GM18909 (cell line): Measurements from ENCODE around the gene IL12RB1.
"Not testable (repeated sequence)": the region's sequence is repeated elsewhere in the genome, so short reads cannot be mapped to it uniquely, and the experiment has no call there.

Experiments used
- ATAC-seq: cut with Tn5 transposase; IDR thresholded peaks from one replicate; pipeline ENCODE4 v1.9.1; 2021; ENCODE audit warnings: mild to moderate bottlenecking; ENCODE audit not compliant: unreplicated experiment, poor library complexity

The IL12RB1 gene

DNA sequence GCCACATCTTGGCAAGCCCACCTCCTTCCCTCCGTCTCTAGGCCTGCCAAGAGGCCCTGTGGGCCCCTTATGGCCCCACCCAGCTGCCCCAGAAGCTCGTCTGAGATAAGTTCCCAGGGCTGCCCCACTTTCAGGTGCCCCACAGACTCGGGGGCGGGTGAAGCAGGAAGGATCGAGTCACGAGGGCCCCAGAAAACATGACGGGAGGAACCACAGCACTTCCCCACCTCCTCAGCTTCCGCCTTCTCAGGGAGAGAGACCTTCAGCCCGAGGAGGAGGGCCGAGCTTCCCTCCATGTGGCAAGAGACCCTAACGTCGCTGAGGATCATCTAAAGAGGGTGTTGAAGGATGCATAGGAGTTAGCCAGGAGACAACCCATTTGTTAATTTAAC is 4.5 kb upstream of the IL12RB1 start:
- no peak for ATAC-seq

DNA sequence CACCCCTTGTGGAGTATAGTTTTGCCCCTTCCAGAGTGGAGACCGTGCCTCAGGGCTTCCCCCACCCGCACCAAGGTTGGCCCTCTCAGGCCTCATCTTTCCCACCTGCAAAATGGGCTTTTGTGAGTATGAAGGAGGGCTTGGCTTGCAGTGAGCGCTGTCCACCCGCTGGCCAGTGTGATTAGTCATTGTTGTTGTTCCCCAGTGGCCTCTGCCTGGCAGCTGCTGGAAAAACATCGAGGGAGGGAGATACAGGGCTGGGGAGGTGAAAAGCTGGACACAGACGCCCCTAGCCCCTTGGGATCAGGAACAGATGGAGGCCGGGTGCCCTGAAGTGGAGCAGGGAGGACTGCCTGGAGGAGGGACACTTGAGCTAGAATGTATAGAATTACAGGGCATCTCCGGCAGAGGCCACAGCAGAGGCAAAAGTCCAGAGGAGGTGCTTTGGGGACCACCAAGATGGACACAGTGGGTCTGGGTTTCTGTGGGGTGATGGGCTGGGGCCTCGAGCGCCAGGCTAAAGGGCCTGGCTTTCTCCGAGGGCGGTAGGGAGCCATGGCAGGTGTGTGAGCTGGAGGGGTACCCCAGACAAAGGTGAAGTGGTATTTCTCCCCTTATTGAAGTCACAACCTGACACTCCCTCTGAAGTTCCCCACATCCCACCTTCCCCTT is 3.9 kb upstream of the IL12RB1 start:
- no peak for ATAC-seq

DNA sequence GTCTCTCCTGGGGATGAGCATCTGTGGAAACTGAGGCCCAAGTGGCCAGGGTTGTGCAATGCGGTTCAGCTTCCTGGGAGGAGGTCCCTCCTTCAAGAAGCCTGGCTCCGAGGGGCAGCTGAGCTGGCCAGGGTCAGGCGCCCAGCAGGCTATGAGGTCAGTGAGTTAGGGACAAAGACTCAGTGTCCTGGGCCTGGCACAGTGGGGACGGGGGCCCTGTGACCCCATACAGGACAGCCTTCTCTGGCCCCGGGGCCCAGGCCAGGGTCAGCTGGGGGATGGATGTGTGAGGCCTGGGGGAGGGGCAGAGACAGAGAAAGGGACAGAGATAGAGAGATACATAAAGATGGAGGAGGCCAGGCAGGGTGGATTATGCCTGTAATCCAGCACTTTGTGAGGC is 3.0 kb upstream of the IL12RB1 start:
- no peak for ATAC-seq

DNA sequence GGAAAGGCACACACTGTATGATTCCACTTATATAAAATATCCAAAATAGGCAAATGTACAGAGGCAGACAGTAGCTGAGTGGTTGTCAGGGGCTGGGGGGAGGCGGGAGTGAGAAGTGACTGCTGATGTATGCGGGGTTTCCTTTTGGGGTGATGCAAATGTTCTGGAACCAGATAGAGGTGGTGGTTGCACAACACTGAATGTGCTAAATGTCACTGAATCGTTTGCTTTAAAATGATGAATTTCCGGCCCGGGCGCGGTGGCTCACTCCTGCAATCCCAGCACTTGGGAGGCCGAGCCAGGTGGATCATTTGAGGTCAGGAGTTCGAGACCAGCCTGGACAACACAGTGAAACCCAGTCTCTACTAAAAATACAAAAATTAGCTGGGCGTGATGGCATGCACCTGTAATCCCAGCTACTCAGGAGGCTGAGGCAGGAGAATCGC is 2.4 kb upstream of the IL12RB1 start:
- not testable (repeated sequence) for ATAC-seq

DNA sequence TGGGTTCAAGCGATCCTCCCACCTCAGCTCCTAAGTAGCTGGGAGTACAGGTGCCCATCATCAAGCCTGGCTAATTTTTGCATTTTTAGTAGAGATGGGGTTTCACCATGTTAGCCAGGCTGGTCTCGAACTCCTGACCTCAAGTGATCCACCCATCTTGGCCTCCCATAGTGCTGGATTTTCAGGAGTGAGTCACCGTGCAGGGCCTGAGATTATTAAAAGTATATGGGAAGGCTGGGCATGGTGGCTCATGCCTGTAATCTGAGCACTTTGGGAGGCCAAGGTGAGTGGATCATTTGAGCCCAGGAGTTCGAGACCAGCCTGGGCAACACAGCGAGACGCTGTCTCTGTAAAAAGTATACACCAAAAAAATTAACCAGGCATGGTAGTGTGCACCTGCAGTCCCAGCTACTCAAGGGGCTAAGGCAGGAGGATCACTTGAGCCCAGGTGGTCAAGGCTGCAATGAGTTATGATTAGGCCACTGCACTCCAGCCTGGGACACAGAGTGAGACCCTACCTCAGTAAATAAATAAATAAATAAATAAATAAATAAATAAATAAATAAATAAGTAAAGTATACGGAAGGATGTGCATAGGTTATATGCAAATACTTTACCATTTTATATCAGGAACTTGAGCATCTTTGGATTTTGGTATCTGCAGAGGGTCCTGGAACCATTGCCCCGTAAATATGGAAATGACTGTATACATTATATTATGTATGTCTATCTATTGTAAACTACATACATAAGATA is 854 bp downstream of the IL12RB1 start:
- ATAC-seq = no peak

DNA sequence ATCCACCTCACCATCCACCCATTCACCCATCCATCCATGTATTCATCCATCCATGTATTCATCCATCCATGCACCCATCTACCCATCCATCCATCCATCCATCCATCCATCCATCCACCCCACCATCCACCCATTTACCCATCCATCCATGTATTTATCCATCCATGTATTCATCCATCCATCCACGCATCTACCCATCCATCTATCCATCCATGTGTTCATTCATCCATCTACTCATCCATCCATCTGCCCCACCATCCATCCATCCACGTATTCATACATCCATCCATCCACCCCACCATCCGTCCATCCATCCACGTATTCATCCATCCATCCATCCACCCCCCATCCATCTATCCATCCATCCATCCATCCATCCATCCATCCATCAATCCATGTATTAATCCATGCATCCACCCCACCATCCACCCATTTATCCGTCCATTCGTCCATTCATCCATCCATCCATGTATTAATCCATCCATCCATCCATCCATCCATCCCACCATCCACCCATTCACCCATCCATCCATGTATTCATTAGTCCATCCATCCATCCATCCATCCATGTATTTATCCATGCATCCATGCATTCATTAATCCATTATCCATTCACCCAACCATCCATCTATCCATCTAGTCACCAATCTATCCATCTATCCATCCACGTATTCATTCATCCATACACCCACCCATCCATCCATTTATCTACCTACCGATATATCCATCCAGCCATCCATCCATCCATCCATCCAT is 2.6 kb downstream of the IL12RB1 start:
- no peak for ATAC-seq

DNA sequence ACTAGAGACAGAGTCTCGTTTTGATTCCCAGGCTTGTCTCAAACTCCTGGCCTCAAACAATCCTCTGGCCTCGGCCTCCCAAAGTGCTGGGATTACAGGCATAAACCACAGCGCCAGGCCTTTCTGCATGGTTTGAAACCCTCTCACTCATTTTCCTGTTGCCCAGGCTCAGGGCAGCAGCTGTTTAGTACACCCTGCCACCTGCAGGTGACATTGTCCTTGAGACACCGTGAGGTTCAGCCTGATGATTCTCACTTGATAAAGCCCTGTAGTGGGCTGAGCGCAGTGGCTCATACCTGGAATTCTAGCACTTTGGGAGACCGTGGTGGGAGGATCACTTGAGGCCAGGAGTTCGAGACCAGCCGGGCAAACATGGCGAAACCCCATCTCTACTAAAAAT is 12.5 kb downstream of the IL12RB1 start:
- ATAC-seq = no peak

DNA sequence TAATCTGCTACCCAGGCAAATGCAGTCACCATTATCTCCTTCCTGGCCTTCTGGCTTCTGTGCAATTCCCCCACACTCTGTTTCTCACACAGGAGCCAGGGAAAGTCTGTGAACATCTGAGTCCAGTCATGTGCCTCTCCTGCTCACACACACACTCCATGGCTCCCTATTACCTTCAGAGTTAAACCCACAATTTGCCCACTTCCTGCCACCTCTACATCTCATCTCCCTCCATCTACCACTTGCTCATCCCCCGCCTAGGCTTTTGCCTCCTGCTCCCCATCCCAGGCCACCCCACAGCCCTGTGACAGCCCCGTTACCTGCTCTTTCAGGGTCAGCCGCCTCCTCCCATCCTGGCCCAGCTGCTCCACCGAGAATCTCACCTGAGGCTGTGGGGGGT is 13.5 kb downstream of the IL12RB1 start:
- ATAC-seq = no peak

DNA sequence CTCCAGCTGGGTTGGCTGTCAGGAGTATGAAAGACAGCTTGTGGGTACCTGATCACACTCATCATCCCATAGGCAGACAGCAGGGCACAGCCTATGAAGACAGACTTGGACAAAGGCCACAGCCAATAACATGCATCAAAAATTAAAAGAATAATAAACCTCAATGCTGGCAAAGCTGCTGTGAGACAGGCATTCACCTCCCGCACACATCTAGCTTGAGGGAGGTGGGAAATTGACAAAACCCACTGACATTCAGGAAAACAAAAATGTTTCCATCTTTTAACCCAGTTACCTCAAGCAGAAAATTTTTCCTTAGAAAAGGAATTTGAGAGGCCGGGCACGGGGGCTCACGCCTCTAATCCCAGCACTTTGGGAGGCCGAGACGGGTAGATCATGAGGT is 14.4 kb downstream of the IL12RB1 start:
- no peak for ATAC-seq

DNA sequence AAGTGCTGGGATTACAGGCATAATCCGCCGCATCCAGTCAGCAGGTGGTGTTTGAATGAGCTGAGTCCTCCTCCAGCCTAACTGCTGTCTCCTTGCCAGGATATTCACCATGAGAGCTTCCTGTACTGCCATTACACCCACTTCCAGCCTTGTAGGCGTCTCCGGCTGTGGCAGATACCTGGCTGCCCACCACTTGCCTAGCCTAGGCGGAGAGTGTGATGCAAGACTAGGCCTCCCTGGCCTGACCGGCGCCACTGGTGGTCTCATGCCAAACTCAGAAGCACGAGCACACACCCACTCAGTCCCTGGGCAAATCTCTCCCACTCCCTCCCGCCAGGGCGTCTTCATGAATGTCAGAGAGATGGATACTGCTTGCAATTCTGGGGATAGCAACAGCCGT is 16.6 kb downstream of the IL12RB1 start:
- no peak for ATAC-seq

DNA sequence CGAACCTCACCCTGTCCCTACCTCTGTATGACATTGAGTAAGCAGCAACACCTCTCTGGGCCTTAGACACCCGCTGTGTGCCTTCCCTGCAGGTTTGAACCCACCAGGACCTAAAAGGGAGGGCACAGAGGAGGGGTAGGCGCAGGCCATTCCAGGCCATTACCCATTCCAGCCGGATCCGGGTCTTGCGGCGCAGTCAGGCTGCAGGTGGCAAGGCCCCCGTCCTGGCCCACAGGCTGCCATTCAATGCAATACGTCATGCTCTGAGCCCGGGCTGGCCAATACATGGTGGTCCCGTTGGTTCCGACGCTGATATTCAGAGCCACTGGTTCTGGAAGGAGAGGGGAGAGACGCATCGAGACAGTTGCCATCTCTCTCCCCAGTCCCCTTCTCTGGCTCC is 17.4 kb downstream of the IL12RB1 start:
- ATAC-seq = no peak

DNA sequence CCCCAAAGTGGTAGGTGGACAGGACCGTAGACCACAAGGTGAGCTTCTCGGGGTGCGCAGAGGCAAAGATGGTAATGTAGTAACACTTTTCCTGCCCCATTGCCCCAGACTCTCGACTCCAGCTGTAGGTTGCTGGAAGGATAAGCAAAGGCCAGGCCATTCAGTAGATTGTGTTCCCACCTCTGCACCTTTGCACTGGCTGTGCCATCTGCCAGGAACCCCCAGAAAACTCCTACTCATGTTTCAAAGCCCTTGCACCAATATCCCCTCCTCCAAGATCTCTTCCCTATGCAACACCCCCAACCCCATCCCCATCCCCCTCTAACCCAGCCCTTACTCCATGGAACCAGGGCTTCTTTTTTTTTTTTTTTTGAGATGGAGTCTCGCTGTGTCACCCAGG is 18.3 kb downstream of the IL12RB1 start:
- ATAC-seq = no peak

DNA sequence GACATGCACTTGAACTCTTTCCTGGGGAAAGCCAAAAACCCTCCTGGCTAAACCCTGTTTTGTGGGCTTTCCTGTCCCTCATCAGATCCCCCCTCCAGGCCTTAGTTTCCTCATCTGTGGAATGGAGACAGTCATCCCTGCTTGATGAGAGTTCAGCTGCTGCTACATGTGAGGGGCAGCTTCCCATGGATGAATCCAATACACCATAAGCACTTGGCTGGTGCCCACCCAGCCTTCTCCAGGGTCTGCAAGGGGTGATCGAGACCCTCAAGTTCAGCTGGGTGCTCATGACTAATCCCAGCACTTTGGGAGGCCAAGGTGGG is 21.6 kb downstream of the IL12RB1 start:
- no peak for ATAC-seq

DNA sequence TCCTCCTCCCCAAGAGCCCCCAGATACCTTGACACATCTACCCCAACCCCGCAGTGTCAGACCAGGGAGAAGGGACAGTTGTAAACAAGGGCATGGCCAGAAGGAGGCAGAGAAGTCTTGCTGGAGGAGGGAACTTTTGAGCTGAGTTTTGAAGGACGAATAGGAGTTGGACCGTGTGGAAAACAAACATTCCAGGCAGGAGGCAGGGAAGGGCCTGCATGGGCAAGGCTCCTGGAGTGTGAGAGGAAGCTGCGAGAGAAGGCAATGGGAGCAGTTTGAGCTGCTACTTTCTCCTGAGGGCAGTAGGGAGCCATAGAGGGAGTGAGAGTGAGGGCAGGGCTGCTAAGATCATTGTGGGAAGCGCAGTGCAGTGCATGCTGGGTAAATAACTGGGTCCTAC is 23.3 kb downstream of the IL12RB1 start:
- no peak for ATAC-seq

DNA sequence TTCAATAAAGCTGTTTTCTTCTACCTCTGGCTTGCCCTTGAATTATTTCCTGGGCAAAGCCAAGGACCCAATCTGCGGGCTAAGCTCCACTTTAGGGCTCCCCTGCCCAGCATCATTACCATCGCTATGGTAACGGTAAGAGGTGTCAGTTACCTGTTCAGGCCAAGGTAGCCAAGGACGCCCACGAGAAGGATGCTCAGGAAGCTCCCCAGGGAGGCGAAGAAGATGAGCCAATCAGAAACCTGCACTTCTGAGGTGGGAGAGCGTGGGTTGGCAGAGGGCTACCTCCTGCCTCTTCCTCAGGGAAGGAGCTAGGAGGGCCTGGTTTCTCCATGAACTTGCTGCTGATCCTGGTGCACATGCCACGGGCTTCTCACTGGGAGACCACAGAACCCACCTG is 24.7 kb downstream of the IL12RB1 start:
- ATAC-seq = no peak

DNA sequence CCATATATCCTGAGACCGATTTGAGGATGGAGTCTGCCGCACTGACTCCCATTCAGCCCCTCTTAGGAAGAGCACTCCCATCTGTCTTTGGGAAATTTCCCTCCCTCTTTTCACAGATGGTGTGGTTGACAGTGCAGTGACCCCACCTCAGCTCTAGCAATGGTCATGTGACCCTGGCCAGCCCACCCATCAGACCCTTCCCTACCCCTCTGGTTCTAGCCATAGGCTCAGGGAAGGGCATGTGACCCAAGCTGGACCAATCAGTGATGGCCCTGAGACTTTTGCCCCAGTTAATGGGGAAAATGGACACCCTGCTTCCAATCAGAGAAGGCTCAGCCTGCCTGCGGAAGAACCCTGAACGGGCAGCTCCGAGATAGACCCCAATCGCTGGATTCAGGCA is 26.3 kb downstream of the IL12RB1 start:
- ATAC-seq = no peak

DNA sequence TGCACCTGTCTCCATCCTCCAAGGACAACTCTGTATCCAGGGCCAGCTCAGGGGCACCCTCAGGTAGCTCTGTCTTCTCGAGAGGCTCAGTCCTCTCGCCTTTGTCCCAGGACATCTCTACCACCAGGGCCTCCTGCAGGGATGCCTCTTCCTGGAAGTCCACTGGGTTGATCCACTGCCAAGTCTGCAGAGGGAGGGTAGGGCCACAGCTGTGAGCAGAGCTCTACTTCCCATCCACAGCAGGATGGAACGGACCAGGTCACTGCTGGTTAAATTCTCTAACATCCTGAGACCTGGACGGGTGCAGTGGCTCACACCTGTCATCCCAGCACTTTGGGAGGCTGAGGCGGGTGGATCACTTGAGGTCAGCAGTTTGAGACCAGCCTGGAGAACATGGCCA is 26.8 kb downstream of the IL12RB1 start:
- ATAC-seq = no peak

DNA sequence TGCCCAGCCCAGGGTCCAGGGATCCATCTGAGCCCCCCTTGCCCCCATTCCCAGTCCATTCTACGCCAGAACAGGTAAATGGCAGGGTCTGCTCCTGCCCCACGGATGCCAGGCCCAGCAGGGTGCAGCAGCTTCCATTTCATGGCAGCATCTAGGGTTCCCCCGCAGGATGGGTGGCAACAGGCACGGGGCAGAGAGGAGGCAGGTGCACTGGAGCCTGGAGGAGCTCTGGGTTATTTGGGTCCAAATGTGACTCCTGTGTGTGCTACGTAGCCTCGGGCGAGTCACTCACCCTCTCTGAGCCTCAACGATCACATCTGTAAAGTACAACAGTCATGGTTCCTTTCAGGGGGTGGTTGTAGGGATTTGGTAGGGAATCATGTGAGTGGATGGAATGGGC is 27.4 kb downstream of the IL12RB1 start:
- no peak for ATAC-seq

DNA sequence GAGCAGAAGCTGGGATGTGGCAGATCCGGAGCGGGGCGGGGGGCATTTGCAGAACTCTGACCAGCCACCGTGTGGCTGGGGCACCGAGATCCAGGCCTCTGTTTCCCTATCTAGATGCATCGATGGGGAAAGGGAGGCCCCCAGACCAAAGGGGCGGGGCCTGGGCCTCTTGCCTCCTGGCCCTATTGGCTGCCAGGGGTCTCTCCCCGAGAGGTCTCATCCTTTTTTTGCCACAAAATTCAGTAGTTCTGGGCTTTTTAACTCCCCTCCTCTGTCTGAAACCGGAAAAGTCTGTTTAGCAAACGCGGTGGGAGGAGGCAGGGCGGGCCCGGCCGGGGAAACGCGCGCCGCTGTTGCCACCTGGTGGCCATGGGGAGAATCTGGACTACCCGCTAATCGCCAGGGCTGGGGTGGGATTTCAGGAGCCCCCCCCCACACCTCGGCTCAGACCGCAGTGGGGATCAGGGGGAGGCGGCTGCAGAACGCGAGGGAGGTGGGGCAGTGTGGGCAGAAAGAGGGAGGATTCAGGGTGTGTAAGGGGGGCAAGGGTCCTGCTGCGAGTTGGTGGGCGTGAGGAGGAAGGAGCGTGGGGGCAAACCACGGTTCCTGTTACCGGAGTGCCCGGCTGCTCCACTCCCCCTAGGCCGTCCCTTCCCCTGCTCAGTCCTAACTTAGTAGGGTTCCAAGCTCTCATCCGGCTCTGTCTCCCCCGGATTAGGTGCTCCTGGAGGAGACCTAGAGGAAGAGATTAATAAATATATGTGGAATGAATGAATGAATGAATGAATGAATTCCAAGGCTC is 28.3 kb downstream of the IL12RB1 start:
- ATAC-seq = peak; percentile 55

DNA sequence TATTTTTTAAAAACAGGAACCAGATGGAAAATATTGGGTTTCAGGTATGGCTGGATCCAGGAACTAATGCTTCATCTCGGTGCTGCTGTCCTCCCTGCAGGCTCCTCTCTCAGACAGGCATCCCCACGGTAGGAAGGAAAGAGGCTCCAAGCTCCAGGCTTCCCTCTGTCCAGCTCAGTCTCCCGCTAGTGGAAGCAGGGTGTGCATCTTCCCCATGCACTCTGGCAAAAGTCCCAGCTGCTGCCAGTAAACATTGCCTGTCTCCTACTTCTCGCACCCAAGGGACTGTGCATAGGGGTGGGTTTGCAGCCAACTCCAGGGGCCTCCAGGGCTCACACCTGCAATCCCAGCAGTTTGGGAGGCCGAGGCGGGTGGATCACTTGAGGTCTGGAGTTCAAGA is 29.2 kb downstream of the IL12RB1 start:
- ATAC-seq = no peak

DNA sequence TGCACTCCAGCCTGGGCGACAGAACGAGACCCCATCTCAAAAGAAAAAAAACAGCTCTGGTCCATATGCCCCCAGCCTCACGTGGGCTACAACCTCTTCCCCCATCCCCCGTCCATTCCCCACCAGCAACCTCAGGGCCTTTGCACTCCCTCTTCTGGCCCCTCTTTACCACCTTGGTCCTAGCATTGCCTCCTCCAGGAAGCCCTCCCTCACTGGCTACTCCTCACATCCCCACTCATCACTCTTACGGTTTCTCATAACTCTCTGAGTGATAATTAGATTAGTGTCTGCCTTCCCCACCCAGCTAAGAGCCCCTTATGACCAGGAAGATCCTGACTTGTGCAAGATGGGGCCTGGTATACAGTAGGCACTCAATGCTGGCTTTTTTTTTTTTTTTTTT is 30.8 kb downstream of the IL12RB1 start:
- no peak for ATAC-seq
